Hematopoietic multipotent progenitor cell (in vitro differentiated cells): ENCODE results near the gene IPPK. TPM values are rescaled to one million over a fixed set of nuclear protein-coding genes. Genes with fewer than 3 reads are reported as not detected.

Experiments
- DNase-seq, 3 donors: peaks; one replicate each; pipeline ENCODE4 v3.0.0-alpha.2; 2011 to 2015; ENCODE audit warnings: low read depth in 2 of 3, low spot score in 2 of 3
- total RNA-seq: library from RNA; depleted of rRNA; stranded (reverse); fragments of >200 nt; gene quantifications from one replicate; pipeline ENCODE4 v1.2.3, GENCODE V29; 2012

The IPPK gene
- total RNA-seq, 1 donor: 10.2 TPM

- DNase-seq: no peak
Measured at GRCh38 chr9:92616655-92617111, 53.2 kb downstream of the IPPK start.

GRCh38 chr9:92616199-92616641 is 53.7 kb downstream of the IPPK start:
- no peak for DNase-seq

- DNase-seq: no peak
Measured at GRCh38 chr9:92615790-92616189, 54.1 kb downstream of the IPPK start.

- no peak for DNase-seq
Measured at GRCh38 chr9:92614763-92615461, 55.0 kb downstream of the IPPK start.

- DNase-seq: no peak
Measured at GRCh38 chr9:92614123-92614510, 55.8 kb downstream of the IPPK start.

GRCh38 chr9:92613268-92614122 is 56.4 kb downstream of the IPPK start:
- DNase-seq: no peak

- no peak for DNase-seq
Measured at GRCh38 chr9:92612816-92613215, 57.1 kb downstream of the IPPK start.

GRCh38 chr9:92612292-92612691 is 57.6 kb downstream of the IPPK start:
- DNase-seq: no peak

GRCh38 chr9:92611621-92612285 is 58.2 kb downstream of the IPPK start:
- no peak for DNase-seq

GRCh38 chr9:92610470-92611420 is 59.2 kb downstream of the IPPK start:
- DNase-seq: no peak

- DNase-seq: no peak
Measured at GRCh38 chr9:92608909-92609445, 61.0 kb downstream of the IPPK start.

- DNase-seq: no peak
Measured at GRCh38 chr9:92608241-92608908, 61.6 kb downstream of the IPPK start.

GRCh38 chr9:92607773-92608172 is 62.2 kb downstream of the IPPK start:
- DNase-seq: no peak

GRCh38 chr9:92607088-92607487 is 62.8 kb downstream of the IPPK start:
- DNase-seq: no peak

- DNase-seq: peak in 1 of 3 donors; percentile 23
Measured at GRCh38 chr9:92605224-92605623, 64.7 kb downstream of the IPPK start.

GRCh38 chr9:92603990-92604389 is 65.9 kb downstream of the IPPK start:
- DNase-seq: no peak

- no peak for DNase-seq
Measured at GRCh38 chr9:92603100-92603499, 66.8 kb downstream of the IPPK start.

- DNase-seq: no peak
Measured at GRCh38 chr9:92602413-92602812, 67.5 kb downstream of the IPPK start.

- DNase-seq: no peak
Measured at GRCh38 chr9:92601451-92601850, 68.5 kb downstream of the IPPK start.
